COR-L47 (cell line): Measurements from ENCODE around the gene POLR1H.
A peak's percentile ranks its signal among the peaks of the same experiment; 100 is the strongest.
"Not testable (repeated sequence)": the region's sequence is repeated elsewhere in the genome, so short reads cannot be mapped to it uniquely, and the experiment has no call there.

Source experiments
- DNase-seq: peaks from one replicate; lab custom pipeline; 2025; lab: John Stamatoyannopoulos, UW

Gene POLR1H, protein sequence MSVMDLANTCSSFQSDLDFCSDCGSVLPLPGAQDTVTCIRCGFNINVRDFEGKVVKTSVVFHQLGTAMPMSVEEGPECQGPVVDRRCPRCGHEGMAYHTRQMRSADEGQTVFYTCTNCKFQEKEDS

DNA sequence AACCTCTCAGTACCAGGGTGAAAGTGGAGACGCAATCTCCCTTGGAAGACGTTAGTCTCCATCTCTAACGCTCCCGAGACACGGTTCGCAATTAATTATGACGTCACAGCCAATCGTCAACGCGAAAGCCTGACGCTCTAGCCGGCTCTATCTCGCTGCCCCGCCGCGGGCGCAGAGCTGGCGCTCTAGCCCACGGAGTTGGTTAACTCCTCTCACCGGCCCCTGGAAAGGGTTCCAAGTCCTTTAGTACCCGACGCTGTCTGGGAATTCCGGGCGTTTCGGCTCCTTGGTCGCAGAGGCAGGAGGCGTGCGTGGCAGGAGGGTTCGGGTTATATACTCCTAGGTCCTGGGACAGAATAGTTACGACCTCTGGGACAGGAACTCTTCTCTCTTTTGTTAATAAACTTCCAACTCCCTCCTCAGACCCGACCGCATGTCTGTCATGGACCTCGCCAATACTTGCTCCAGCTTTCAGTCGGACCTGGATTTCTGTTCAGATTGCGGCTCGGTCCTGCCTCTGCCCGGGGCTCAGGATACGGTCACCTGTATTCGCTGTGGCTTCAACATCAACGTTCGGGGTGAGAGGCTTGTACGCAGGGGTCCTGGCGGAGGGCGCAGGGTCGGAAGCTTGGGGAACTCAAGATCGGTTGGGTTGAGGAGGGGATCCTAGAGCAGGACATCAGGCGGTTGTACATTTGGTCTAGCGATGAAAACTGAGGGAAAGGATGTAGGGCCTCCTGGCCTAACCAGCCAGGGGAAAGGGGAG is at the start of gene POLR1H:
Gene POLR1H, plus strand, starts transcription at position 174 of the 766 bp plus-strand sequence. Its CDS starts 260 bp downstream, at position 434.
- DNase-seq, result peak; percentile 96

- peak; percentile 11 for DNase-seq
Measured at GRCh38 chr6:30013291-30013922, 47.7 kb upstream of the POLR1H start.

DNA sequence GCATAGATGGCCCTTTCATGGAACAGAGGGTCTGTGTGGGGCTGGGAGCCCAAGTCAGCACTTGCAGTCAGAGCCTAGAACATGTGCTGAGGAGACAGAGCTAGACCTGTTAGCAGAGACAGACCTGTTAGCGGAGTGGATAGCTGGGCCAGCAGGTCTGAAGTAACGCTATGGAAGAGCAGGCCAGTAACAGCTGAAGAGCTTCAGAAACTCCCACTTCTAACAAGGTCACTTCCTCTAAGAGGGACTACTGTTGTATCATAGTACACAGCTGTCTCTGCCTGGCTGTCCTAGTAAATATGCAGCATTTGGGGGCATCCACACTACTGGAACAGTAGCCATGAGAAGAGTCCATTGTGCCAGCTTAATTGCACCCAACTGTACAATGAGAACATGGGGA is 41.2 kb upstream of the POLR1H start:
- DNase-seq, result no peak

- no peak for DNase-seq
Measured at GRCh38 chr6:30020626-30021025, 40.4 kb upstream of the POLR1H start.

- no peak for DNase-seq
Measured at GRCh38 chr6:30022189-30022588, 38.9 kb upstream of the POLR1H start.

- not testable (repeated sequence) for DNase-seq
Measured at GRCh38 chr6:30022712-30023111, 38.4 kb upstream of the POLR1H start.

DNA sequence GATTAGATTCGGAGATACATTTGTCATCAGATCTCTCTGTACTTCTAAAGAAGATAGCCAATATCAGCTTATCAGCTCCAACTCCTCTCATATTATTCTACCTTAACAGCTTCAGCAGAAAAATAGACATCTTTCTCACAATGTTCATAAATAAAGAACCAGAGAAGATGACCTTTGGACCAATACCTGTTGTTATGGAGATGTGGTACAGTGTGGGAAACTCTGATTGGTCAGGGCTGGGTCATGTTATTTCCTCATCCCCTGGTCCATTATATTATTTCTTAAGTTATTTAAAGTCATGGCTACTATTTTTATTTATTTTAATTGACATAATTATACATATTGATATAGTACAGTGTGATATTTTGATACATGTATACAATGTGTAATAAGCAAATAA is 35.9 kb upstream of the POLR1H start:
- DNase-seq, result no peak

DNA sequence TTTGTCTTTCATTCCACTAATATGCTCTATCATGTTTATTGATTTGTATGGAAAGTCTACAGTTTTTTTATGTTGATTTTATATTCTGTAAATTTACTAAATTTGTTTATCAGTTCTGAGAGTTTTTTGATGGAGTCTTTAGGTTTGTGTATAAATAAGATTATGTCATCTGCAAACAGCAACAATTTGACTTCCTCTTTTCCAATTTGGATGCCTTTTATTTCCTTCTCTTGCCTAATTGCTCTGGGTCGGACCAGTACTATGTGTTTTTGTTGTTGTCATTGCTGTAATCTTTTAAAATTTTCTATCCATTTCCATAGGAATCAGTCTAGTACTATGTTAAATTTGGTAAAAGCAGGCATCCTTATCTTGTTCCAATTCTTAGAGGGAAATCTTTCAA is 31.5 kb upstream of the POLR1H start:
- no peak for DNase-seq

GRCh38 chr6:30031381-30031780 is 29.7 kb upstream of the POLR1H start:
- no peak for DNase-seq

- not testable (repeated sequence) for DNase-seq
Measured at GRCh38 chr6:30033440-30033839, 27.6 kb upstream of the POLR1H start.

DNA sequence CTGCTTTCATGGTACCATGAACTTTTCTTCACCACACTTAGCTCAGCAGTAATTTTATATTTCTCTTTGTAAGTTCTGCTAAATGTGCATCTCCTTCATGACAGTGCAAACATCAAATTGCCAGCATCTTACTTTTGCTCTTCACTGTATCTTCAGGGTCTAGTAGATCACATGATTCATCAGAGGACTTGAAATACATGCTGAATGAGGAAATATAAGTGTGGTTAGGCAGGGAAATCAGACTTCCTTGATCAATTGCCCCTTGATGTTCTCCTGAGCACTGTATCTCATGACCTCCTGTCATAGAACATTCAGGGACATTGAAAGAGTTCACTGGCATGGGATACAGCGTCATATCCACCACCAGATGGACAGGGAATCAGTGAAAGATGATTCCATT is 25.3 kb upstream of the POLR1H start:
- DNase-seq, result no peak

DNA sequence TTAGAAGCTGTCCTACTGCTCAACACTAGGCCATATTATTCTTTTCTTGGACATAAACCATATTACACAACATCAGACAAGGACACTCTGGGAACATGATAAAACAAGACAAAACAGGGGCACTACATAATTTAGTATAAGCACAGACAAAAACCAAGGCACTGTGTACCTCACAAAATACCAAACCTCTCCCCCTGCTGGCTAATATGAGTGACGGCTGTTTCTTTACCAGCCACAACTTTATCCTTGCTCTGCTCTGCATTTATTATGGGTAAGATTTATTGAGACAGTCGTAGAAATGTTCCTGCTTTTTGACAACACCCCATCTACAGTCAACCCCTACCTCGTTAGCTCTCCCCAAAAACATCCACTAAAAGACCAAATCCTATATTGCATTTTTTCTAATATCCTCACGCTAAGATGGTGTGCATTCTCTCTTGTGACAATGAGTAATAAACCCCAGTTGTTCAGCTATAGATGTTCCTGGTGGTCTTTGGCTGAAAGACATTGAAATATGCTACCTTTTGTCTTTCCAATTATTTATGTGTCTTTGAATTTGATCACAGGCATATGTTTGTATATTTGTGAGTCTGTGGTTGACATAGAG is 23.8 kb upstream of the POLR1H start:
- DNase-seq, result no peak

GRCh38 chr6:30041221-30041620 is 19.8 kb upstream of the POLR1H start:
- no peak for DNase-seq

DNA sequence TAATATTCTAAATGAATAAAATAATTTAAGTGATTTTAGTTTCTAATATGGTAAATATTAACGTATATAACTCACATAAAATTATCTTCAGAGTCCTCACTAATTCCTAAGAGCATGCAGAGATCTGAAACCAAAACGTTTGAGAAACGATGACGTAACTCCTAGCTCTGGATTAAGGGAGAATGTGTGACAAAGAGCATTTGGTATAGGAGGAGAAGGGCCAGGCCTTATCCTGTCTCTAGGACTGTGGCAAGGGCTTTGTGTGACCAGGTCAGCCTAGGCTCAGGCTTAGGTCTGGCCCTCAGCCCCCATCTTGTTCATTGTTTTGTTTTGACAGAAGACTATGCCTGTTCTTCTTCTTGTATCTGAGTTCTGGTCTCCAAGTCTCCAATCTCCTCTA is 19.2 kb upstream of the POLR1H start:
- no peak for DNase-seq

GRCh38 chr6:30042476-30042875 is 18.6 kb upstream of the POLR1H start:
- DNase-seq, result no peak

GRCh38 chr6:30042914-30043313 is 18.2 kb upstream of the POLR1H start:
- no peak for DNase-seq

DNA sequence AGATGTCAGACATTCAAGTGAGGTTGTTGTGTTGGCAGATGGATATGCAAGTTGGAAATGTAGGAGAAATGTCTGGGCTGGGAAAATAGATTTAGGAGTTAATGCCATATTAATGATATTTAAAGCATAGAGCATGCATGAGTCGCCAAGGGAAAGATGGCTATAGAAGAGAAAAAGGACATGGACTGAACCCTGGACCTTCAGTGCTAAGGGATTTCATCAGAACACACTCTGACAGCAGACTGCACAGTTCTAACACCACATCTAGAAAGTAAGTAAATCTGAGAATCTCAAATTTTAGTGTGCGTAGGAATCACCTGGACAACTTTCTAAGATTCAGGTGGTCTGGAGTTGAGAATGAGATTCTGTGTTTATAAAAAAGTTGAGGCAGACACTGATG is 17.3 kb upstream of the POLR1H start:
- no peak for DNase-seq

- DNase-seq, result no peak
Measured at GRCh38 chr6:30044630-30045029, 16.4 kb upstream of the POLR1H start.

DNA sequence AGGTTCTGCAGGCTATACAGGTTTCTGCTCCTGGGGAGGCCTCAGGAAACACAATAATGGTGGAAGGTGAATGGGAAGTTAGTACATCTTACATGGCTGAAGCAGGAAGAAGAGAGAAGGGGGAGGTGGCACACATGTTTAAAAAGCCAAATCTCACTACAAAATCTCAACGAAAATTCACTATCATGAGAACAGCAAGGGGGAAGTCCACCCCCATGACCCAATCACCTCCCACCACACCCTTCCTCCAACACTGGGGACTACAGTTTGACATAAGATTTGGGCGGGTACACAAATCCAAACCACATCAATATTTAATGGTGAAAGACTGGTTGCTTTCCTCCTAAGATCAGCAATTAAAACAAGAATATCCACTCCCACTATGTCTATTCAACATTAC is 13.8 kb upstream of the POLR1H start:
- no peak for DNase-seq

- DNase-seq, result no peak
Measured at GRCh38 chr6:30053682-30054081, 7.4 kb upstream of the POLR1H start.

DNA sequence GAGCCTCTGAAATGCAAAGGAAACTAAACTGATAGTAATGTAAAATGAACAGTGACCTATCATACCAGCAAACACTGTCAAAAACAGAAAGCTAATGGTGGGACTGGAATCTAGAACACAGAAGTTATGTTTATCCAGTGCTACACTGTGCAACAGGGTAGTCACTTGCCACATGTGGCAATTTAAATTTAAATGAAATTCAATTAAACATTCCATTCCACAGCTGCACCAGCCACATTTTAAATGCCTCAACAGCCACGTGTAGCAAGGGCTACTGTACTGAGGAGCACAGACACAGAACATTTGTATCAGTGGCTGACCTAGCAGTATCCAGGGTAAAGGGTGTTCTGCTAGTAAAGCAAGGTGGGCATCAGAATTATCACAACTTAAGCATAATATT is 5.6 kb upstream of the POLR1H start:
- DNase-seq, result no peak

DNA sequence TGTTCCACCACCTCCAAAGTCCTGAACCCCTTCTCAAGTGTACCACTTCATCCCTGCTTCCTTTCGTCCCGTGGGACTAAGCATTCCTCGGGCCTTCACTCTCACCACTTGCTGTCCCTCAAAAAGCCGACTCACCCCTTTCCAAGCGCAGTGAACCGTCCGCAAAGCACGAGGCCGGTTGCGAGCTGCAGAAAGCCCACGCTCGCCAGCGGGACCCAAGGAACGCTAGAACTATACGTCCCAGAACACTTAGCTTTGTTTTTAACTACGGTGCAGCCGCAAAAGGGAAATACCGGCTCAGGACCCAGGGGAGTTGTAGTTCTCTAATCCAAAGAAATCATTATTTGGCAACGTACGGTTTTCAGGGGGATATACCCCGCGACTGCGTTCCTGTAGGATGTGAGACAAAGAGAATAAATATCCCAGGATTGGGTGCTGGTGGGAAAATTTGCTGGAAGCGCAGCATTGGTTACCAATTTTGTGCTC is 416 bp upstream of the POLR1H start:
- DNase-seq, result no peak
